IPS-15b (cell line): ENCODE measurements around the gene NMRK2.

Experiments used
- H3K27me3 ChIP-seq: one replicate; pipeline ENCODE4 v1.6.1; 2013; ENCODE audit warnings: low read length; ENCODE audit not compliant: control insufficient read depth, insufficient read depth
- H3K36me3 ChIP-seq: one replicate; pipeline ENCODE4 v1.6.1; 2013; ENCODE audit warnings: low read length; ENCODE audit not compliant: control insufficient read depth, insufficient read depth
- H3K4me1 ChIP-seq: one replicate; pipeline ENCODE4 v1.6.1; 2013; ENCODE audit warnings: mild to moderate bottlenecking, low read length; ENCODE audit not compliant: control insufficient read depth, insufficient read depth
- H3K4me3 ChIP-seq: one replicate; pipeline ENCODE4 v1.5.1; 2013; ENCODE audit warnings: low read depth, low read length
- H3K9ac ChIP-seq: one replicate; pipeline ENCODE4 v1.6.1; 2013; ENCODE audit warnings: low read depth, mild to moderate bottlenecking, low read length
- H3K9me3 ChIP-seq: one replicate; pipeline ENCODE4 v1.6.1; 2013; ENCODE audit warnings: mild to moderate bottlenecking, low read length; ENCODE audit not compliant: control insufficient read depth, insufficient read depth

The NMRK2 gene

GRCh38 chr19:3970313-3970807, 37.5 kb downstream of the NMRK2 start:
- Histone ChIP-seq H3K4me3 (peak overlapping the region; percentile 89), H3K4me1 (peaks cover 8% of the 10 kb centered on the region), H3K9me3 (no peaks in the 10 kb centered on the region), H3K9ac (peak overlapping the region; percentile 81), H3K36me3 (peaks cover 31% of the 10 kb centered on the region), H3K27me3 (no peaks in the 10 kb centered on the region)

- Histone ChIP-seq H3K36me3 (peaks cover 33% of the 10 kb centered on the region), H3K4me3 (peak within 1 kb of the TSS; percentile 89), H3K9ac (peak within 1 kb of the TSS; percentile 81), H3K4me1 (peaks cover 8% of the 10 kb centered on the region), H3K9me3 (no peaks in the 10 kb centered on the region), H3K27me3 (no peaks in the 10 kb centered on the region)
Measured at GRCh38 chr19:3970808-3971598, 38.1 kb downstream of the NMRK2 start, which contains the start of gene DAPK3. Gene DAPK3, minus strand, starts transcription at chr19:3971099. Its CDS starts 1,364 bp downstream, at chr19:3969735.

GRCh38 chr19:3975144-3975543, 42.3 kb downstream of the NMRK2 start:
- no peaks in the 10 kb centered on the region for H3K4me1 ChIP-seq
- H3K9ac ChIP-seq: no peak overlapping the region
- no peak overlapping the region for H3K4me3 ChIP-seq
- H3K9me3 ChIP-seq: no peaks in the 10 kb centered on the region
- no peaks in the 10 kb centered on the region for H3K27me3 ChIP-seq
- peaks cover 50% of the 10 kb centered on the region for H3K36me3 ChIP-seq

GRCh38 chr19:3975637-3976087, 42.8 kb downstream of the NMRK2 start:
- no peaks in the 10 kb centered on the region for H3K9me3 ChIP-seq
- H3K4me1 ChIP-seq: no peaks in the 10 kb centered on the region
- H3K9ac ChIP-seq: no peak overlapping the region
- H3K4me3 ChIP-seq: no peak overlapping the region
- H3K36me3 ChIP-seq: peaks cover 55% of the 10 kb centered on the region
- H3K27me3 ChIP-seq: no peaks in the 10 kb centered on the region

- Histone ChIP-seq H3K4me3 (no peak overlapping the region), H3K9ac (no peak overlapping the region)
Measured at GRCh38 chr19:3976495-3977241, 43.8 kb downstream of the NMRK2 start.

GRCh38 chr19:3977242-3978143, 44.6 kb downstream of the NMRK2 start:
- Histone ChIP-seq H3K4me3 (no peak overlapping the region), H3K4me1 (no peaks in the 10 kb centered on the region), H3K9me3 (no peaks in the 10 kb centered on the region), H3K36me3 (peaks cover 73% of the 10 kb centered on the region), H3K27me3 (no peaks in the 10 kb centered on the region), H3K9ac (peak overlapping the region; percentile 47)

More at GRCh38 chr19:3976495-3977241, 43.8 kb downstream of the NMRK2 start:
- H3K9me3 ChIP-seq: no peaks in the 10 kb centered on the region
- H3K27me3 ChIP-seq: no peaks in the 10 kb centered on the region
- no peaks in the 10 kb centered on the region for H3K4me1 ChIP-seq
- peaks cover 65% of the 10 kb centered on the region for H3K36me3 ChIP-seq

- H3K4me1 ChIP-seq: peaks cover 2% of the 10 kb centered on the region
- peaks cover 80% of the 10 kb centered on the region for H3K36me3 ChIP-seq
- no peak overlapping the region for H3K4me3 ChIP-seq
- H3K9ac ChIP-seq: no peak overlapping the region
- H3K27me3 ChIP-seq: no peaks in the 10 kb centered on the region
- H3K9me3 ChIP-seq: no peaks in the 10 kb centered on the region
Measured at GRCh38 chr19:3978145-3978544, 45.3 kb downstream of the NMRK2 start.

- no peaks in the 10 kb centered on the region for H3K27me3 ChIP-seq
- H3K4me3 ChIP-seq: no peak overlapping the region
- H3K9ac ChIP-seq: no peak overlapping the region
Measured at GRCh38 chr19:3979289-3979673, 46.4 kb downstream of the NMRK2 start.

GRCh38 chr19:3979674-3980352, 46.9 kb downstream of the NMRK2 start:
- H3K9ac ChIP-seq: no peak overlapping the region
- no peaks in the 10 kb centered on the region for H3K27me3 ChIP-seq
- no peaks in the 10 kb centered on the region for H3K9me3 ChIP-seq
- H3K4me3 ChIP-seq: no peak overlapping the region
- H3K4me1 ChIP-seq: peaks cover 5% of the 10 kb centered on the region
- H3K36me3 ChIP-seq: peaks cover 96% of the 10 kb centered on the region

More at GRCh38 chr19:3979289-3979673, 46.4 kb downstream of the NMRK2 start:
- Histone ChIP-seq H3K4me1 (peaks cover 5% of the 10 kb centered on the region), H3K9me3 (no peaks in the 10 kb centered on the region), H3K36me3 (peaks cover 91% of the 10 kb centered on the region)

- H3K4me3 ChIP-seq: no peak overlapping the region
- peaks cover 90% of the 10 kb centered on the region for H3K36me3 ChIP-seq
- H3K4me1 ChIP-seq: peaks cover 6% of the 10 kb centered on the region
- no peaks in the 10 kb centered on the region for H3K27me3 ChIP-seq
- H3K9me3 ChIP-seq: no peaks in the 10 kb centered on the region
- no peak overlapping the region for H3K9ac ChIP-seq
Measured at GRCh38 chr19:3980353-3981251, 47.7 kb downstream of the NMRK2 start.
